GM18870 (cell line): ENCODE results near the gene MCHR1.

ENCODE experiments used
- ATAC-seq: cut with Tn5 transposase; IDR thresholded peaks from one replicate; pipeline ENCODE4 v1.9.1; 2021; ENCODE audit warnings: moderate library complexity; ENCODE audit not compliant: unreplicated experiment

Gene MCHR1

DNA sequence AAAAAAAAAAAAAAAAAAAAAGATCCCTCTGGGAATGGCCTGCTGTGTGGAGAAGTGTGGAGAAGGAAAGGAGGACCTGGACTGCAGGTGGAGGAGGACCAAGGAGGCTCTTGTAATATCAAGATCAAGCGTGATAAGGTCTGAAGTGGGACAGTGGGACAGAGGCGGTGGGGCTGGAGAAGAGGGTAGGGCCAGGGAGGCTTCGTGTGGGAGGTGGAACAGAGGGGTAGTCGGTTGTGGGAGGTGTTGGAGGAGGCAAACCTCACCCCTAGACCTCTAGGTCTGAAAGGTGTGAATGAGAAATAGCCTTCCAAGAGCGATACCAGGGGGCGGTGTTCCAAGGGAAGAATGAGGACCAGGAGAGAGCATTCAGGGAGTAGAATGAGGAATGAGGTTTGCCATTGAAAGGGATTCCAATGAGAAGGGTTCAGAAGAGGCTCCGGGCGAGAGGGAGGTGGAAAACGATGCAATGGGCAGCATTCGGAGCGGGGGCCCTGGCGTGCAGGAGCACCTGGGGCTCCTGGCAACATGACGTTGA is 44.2 kb downstream of the MCHR1 start:
- ATAC-seq, result no peak

- ATAC-seq, result no peak
Measured at GRCh38 chr22:40726514-40726913, 47.2 kb downstream of the MCHR1 start.

GRCh38 chr22:40727070-40727963 is 48.0 kb downstream of the MCHR1 start:
- ATAC-seq, result no peak

DNA sequence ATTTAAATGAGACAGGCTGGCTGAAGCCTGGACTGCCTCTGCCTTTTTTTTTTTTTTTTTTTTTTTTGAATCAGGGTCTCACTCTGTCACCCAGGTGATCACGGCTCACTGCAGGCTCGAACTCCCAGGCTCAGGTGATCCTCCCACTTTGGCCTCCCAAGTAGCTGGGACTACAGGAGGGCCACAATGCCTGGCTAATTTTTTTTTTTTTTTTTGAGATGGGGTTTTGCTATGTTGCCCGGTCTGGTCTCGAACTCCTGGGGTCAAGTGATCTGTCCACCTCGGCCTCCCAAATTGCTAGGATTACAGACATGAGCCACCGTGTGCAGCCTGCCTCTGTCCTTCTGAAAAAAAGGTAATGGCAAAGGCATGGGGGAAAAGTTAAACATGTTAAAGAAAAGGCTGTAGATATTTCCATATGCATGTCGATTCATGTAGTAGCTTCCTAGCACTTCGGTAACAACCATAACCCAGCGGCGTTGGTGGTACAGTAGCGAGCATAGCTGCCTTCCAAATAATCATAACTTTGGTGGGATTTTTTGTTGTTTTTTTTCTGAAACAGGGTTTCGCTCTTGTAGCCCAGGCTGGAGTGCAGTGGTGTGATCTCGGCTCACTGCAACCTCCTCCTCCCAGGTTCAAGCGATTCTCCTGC is 48.8 kb downstream of the MCHR1 start:
- ATAC-seq, result no peak

DNA sequence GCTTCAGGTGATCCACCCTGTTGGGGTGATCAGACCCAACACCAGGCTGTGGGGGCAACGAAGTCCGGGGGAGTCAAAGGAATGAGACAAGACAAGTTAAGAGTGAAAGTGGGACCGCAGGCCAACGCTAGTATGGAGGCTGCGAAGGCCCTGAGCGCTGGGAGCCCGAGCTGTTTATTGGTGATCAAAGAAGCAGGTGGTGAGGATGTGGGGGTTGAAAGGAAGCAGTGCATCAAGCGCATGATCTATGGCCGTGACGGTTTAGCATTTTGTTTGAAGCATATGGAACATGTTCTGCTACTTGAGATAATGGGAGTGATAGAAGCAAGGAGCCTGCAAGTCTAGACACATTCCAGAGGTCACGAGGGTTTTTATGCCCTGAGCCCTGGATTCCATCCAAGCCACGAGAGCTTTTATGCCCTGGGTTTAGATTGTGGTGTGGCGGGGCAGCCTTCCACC is 49.5 kb downstream of the MCHR1 start:
- ATAC-seq, result no peak

DNA sequence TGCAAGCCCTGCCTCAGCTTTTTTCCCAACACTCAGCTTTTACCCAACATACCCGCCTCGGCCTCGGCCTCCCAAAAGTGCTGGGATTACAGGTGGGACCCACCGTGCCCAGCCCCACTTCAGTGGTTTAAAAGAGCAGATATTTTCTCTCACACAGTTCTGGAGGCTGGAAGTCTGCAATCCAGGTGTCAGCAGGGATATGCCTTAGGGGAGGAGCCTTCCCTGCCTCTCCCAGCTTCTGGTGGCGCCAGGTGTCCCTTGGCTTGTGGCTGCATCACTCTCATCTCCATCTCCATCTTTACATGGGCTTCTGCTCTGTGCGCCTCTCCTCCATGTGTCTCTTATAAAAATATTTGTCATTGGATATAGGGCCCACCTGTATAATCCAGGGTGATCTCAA is 50.0 kb downstream of the MCHR1 start:
- ATAC-seq, result no peak
